ENCODE results near the gene TNC. TPM values are rescaled to one million over a fixed set of nuclear protein-coding genes. Genes with fewer than 3 reads are reported as not detected.

TNC gene
- total and polyA plus RNA-seq, 10 of the 15 experiments (the other 5 are each of a cell fraction or from before 2014, with no cell fraction given) = 0.05 to 4.2 (median 0.14) TPM

DNA sequence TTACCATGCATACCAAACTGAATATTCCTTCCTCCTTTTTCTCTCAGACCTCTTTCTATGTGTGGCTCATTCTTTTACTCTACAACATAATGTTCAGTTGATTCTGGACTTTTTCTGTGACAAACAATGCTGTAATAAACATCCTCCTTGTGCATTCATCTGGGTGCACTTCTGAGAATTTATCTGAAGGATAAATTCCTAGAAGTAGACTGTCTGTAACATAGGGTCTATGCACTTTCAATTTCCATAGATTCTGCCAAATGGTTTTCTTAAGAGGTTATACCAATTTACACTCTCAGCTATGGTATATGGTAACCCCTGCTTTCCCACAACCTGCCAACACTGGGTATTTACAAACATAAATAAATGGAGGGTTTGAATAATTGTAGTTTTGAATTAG lies 24.1 kb upstream of the TNC start:
- SMC1A ChIA-PET (ENCODE audit: uncharacterized antibody, unreplicated experiment) = interaction anchor here (1.2 kb wide), 1 partner anchor 9 kb away, joined by 3 read pairs; no protein-coding TSS in a partner anchor
- ATAC-seq (no peak), FAIRE-seq (no peak), DNase-seq (ENCODE audit: low read depth, low spot score) (no peak)
- no peak overlapping the region for H3K4me3 ChIP-seq
- H3K4me2 ChIP-seq (ENCODE audit: control insufficient read depth, insufficient read depth) = no peak overlapping the region
- H4K20me1 ChIP-seq (ENCODE audit: control insufficient read depth, insufficient read depth) = no peaks in the 10 kb centered on the region
- in situ Hi-C loops (cut with MboI) (no loop called here), intact Hi-C loops (cut with micrococcal nuclease; ENCODE audit: unreplicated experiment) (no loop called here)
- RAD21 ChIA-PET (ENCODE audit: unreplicated experiment) = no interaction called here
- no peak overlapping the region for H2AFZ ChIP-seq (ENCODE audit: control insufficient read depth, low read depth, low read length)
- POLR2A ChIA-PET = no interaction called here
- no peaks in the 10 kb centered on the region for H3K27me3 ChIP-seq (replicated peaks in 1 of 2; ENCODE audit: control insufficient read depth in 2 of 2, insufficient read depth in 2 of 2, low read length in 1 of 2)
- no peaks in the 10 kb centered on the region for H3K4me1 ChIP-seq (ENCODE audit: control insufficient read depth, insufficient read depth, low read length)
- no peak overlapping the region for H3K27ac ChIP-seq (ENCODE audit: control insufficient read depth, insufficient read depth)
- TF ChIP-seq IRF4 (IDR thresholded peaks at IDR 0.05; ENCODE audit: low read depth, low read length) (no peak), BACH1 (IDR thresholded peaks at IDR 0.05; ENCODE audit: borderline replicate concordance) (no peak), SUPT20H (IDR thresholded peaks at IDR 0.05; ENCODE audit: borderline replicate concordance, control insufficient read depth, low read depth, low read length) (no peak), CREB1 (IDR thresholded peaks at IDR 0.05; ENCODE audit: low read depth) (no peak), ESRRA (IDR thresholded peaks at IDR 0.05; ENCODE audit: low read length) (no peak), FOXK2 (IDR thresholded peaks at IDR 0.05) (no peak), GATAD2B (conservative IDR thresholded peaks at IDR 0.05; ENCODE audit: low read depth) (no peak), SMAD5 (IDR thresholded peaks at IDR 0.05; ENCODE audit: low read depth) (no peak), YY1 (IDR thresholded peaks at IDR 0.05; ENCODE audit: low read depth, low read length) (no peak), EED (IDR thresholded peaks at IDR 0.05; ENCODE audit: low read depth) (no peak), NRF1 (conservative IDR thresholded peaks at IDR 0.05; ENCODE audit: low read depth, low read length) (no peak), PML (IDR thresholded peaks at IDR 0.05; ENCODE audit: low read length) (no peak), LARP7 (IDR thresholded peaks at IDR 0.05) (no peak), NR2C1 (IDR thresholded peaks at IDR 0.05) (no peak)
- TF ChIP-seq, protein P1, sequence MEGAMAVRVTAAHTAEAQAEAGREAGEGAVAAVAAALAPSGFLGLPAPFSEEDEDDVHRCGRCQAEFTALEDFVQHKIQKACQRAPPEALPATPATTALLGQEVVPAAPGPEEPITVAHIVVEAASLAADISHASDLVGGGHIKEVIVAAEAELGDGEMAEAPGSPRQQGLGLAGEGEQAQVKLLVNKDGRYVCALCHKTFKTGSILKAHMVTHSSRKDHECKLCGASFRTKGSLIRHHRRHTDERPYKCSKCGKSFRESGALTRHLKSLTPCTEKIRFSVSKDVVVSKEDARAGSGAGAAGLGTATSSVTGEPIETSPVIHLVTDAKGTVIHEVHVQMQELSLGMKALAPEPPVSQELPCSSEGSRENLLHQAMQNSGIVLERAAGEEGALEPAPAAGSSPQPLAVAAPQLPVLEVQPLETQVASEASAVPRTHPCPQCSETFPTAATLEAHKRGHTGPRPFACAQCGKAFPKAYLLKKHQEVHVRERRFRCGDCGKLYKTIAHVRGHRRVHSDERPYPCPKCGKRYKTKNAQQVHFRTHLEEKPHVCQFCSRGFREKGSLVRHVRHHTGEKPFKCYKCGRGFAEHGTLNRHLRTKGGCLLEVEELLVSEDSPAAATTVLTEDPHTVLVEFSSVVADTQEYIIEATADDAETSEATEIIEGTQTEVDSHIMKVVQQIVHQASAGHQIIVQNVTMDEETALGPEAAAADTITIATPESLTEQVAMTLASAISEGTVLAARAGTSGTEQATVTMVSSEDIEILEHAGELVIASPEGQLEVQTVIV (IDR thresholded peaks at IDR 0.05; ENCODE audit: borderline replicate concordance, partially characterized antibody) = no peak
- BruUV-seq (replicated peaks) = no TSS peak
- no peaks in the 10 kb centered on the region for H3K79me2 ChIP-seq (ENCODE audit: control insufficient read depth, insufficient read depth, low read length)
- CTCF ChIA-PET = interaction anchor here (0.7 kb wide), 1 partner anchor 9 kb away, joined by 3 read pairs; no protein-coding TSS in a partner anchor
- H3K9me3 ChIP-seq (replicated peaks; ENCODE audit: control insufficient read depth, insufficient read depth, low read length) = no peaks in the 10 kb centered on the region
- no peaks in the 10 kb centered on the region for H3K36me3 ChIP-seq (ENCODE audit: control insufficient read depth in 2 of 2, insufficient read depth in 2 of 2, low read length in 1 of 2)
- no peak overlapping the region for H3K9ac ChIP-seq (ENCODE audit: control insufficient read depth, insufficient read depth, low read length)
